HepG2 (cell line): ENCODE measurements around the gene ESYT2. TPM values are rescaled to one million over a fixed set of nuclear protein-coding genes. Genes with fewer than 3 reads are reported as not detected.

ENCODE experiments used
- ATAC-seq: fragments of 200-7000 bp; cut with Tn5 transposase; 3 replicates; pipeline ENCODE4 v1.9.1; 2020; ENCODE audit warnings: mild to moderate bottlenecking, moderate library complexity
- BruUV-seq: library from RNA; stranded (reverse); fragments of 400-500 nt; replicated peaks from 2 replicates; lab custom pipeline; 2021; lab: Mats Ljungman, UMichigan
- CTCF ChIA-PET: fragments of 300-600 bp; formaldehyde crosslinking; extraction: SDS; loops from one replicate; lab custom pipeline; 2021; ENCODE audit warnings: low total read pairs, inconsistent platforms, low intra/inter-chr PET ratio; lab: Yijun Ruan, JAX
- POLR2A ChIA-PET: fragments of 350-600 bp; sonication (Branson Sonifier 250); formaldehyde crosslinking; loops from one replicate; lab custom pipeline; 2020; ENCODE audit warnings: antibody characterized with exemption, inconsistent platforms; lab: Yijun Ruan, JAX
- DNase-seq: peaks from one replicate; pipeline ENCODE4 v3.0.0-alpha.2; 2015; ENCODE audit warnings: low spot score
- FAIRE-seq: peaks from 3 replicates; lab custom pipeline; 2011; peaks lifted over from hg19 to GRCh38; lab: Jason Lieb, UNC
- H2AFZ ChIP-seq: one replicate; pipeline ENCODE4 v1.6.1; 2011; ENCODE audit warnings: low read length, inconsistent platforms
- H3K27ac ChIP-seq: fragments of 300-600 bp; 3 replicates; pipeline ENCODE4 v1.8.0; 2011; ENCODE audit warnings: mixed run types, mild to moderate bottlenecking, mixed read lengths, low read length, inconsistent platforms; ENCODE audit not compliant: insufficient read depth; ENCODE audit errors: extremely low read length
- H3K27me3 ChIP-seq, 2 experiments: fragments of 200-600 bp in 1 of 2; 2 replicates in 1 of 2; 3 replicates in 1 of 2; pipeline versions ENCODE4 v1.6.0 to v1.8.0; 2011; ENCODE audit warnings: low read length in 2 of 2, mild to moderate bottlenecking in 2 of 2, moderate library complexity in 2 of 2, inconsistent platforms in 1 of 2; ENCODE audit not compliant: insufficient read depth in 2 of 2, control insufficient read depth in 1 of 2
- H3K36me3 ChIP-seq, 2 experiments: fragments of 200-600 bp in 1 of 2; replicated peaks in 1 of 2; 2 replicates in 1 of 2; 3 replicates in 1 of 2; pipeline versions ENCODE4 v1.5.1 to v1.8.0; 2011; ENCODE audit warnings: low read length in 2 of 2, inconsistent platforms in 1 of 2; ENCODE audit not compliant: insufficient read depth in 2 of 2, control insufficient read depth in 1 of 2
- H3K4me1 ChIP-seq: 2 replicates; pipeline ENCODE4 v1.5.1; 2012; ENCODE audit warnings: low read length, inconsistent platforms; ENCODE audit not compliant: insufficient read depth
- H3K4me2 ChIP-seq: 2 replicates; pipeline ENCODE4 v1.6.0; 2011; ENCODE audit warnings: low read depth, low read length, inconsistent platforms
- H3K4me3 ChIP-seq, 3 experiments: fragments of 200-600 bp in 1 of 3; sonication (generic), shearing (Covaris generic) in 1 of 3; replicated peaks in 1 of 3; 2 replicates each; pipeline ENCODE4 v1.5.1; 2011 to 2016; ENCODE audit warnings: low read length in 3 of 3, inconsistent platforms in 2 of 3, low read depth in 2 of 3, mild to moderate bottlenecking in 2 of 3, control low read depth in 1 of 3, mixed read lengths in 1 of 3; ENCODE audit not compliant: insufficient read depth in 1 of 3
- H3K79me2 ChIP-seq: one replicate; pipeline ENCODE4 v1.6.1; 2011; ENCODE audit warnings: low read length, inconsistent platforms; ENCODE audit not compliant: insufficient read depth
- H3K9ac ChIP-seq: 2 replicates; pipeline ENCODE4 v1.6.0; 2011; ENCODE audit warnings: mild to moderate bottlenecking, low read depth, low read length, inconsistent platforms; ENCODE audit not compliant: insufficient read depth
- H3K9me3 ChIP-seq: 2 replicates; pipeline ENCODE4 v1.5.1; 2012; ENCODE audit warnings: mild to moderate bottlenecking, low read length
- H4K20me1 ChIP-seq: 2 replicates; pipeline ENCODE4 v1.6.0; 2011; ENCODE audit warnings: inconsistent platforms, mild to moderate bottlenecking, low read length, moderate library complexity; ENCODE audit not compliant: insufficient read depth
- CENPX ChIP-seq: sonication (generic); formaldehyde crosslinking; IDR thresholded peaks from 2 replicates; pipeline ENCODE4 v1.9.0; 2021; ENCODE audit warnings: mild to moderate bottlenecking, missing genetic modification reagents, moderate library complexity
- ERF ChIP-seq: IDR thresholded peaks from 2 replicates; pipeline ENCODE4 v1.6.1; 2018; ENCODE audit warnings: missing biosample characterization, missing genetic modification reagents
- GFI1 ChIP-seq: sonication (generic); formaldehyde crosslinking; IDR thresholded peaks from 2 replicates; pipeline ENCODE4 v1.5.0; 2020; ENCODE audit warnings: missing genetic modification reagents, mild to moderate bottlenecking, borderline replicate concordance
- MXD1 ChIP-seq: sonication (generic); formaldehyde crosslinking; IDR thresholded peaks from 2 replicates; pipeline ENCODE4 v1.4.0; 2020; ENCODE audit warnings: mild to moderate bottlenecking, missing genetic modification reagents
- NFE2L2 ChIP-seq: fragments of 150-350 bp; IDR thresholded peaks from 2 replicates; pipeline ENCODE4 v1.6.1; 2014; ENCODE audit warnings: low read length
- RCOR2 ChIP-seq: IDR thresholded peaks from 2 replicates; pipeline ENCODE4 v1.6.1; 2016; ENCODE audit warnings: missing biosample characterization, missing genetic modification reagents
- ZNF337 ChIP-seq: sonication (generic); formaldehyde crosslinking; IDR thresholded peaks from 2 replicates; pipeline ENCODE4 v1.5.1; 2020; ENCODE audit warnings: missing genetic modification reagents, low read depth, mild to moderate bottlenecking, borderline replicate concordance
- ZNF34 ChIP-seq: sonication (generic); formaldehyde crosslinking; IDR thresholded peaks from 2 replicates; pipeline ENCODE4 v1.4.0; 2020; ENCODE audit warnings: mild to moderate bottlenecking, missing genetic modification reagents, borderline replicate concordance
- ZNF605 ChIP-seq: sonication (generic); formaldehyde crosslinking; IDR thresholded peaks from 2 replicates; pipeline ENCODE4 v1.8.0; 2022; ENCODE audit warnings: mild to moderate bottlenecking, missing genetic modification reagents
- ZNF639 ChIP-seq: conservative IDR thresholded peaks from 2 replicates; pipeline ENCODE4 v1.6.1; 2018; ENCODE audit warnings: missing genetic modification reagents
- WGBS: methylation state at CpG from one replicate; pipeline ENCODE4 v1.1.6; 2017; ENCODE audit warnings: low lambda C conversion rate; 5-methylcytosine and 5-hydroxymethylcytosine counted together
- in situ Hi-C: cut with HindIII; loops from 2 replicates; pipeline ENCODE4 v1.10.0; 2017; ENCODE audit warnings: low pct_unique_long_range_greater_than_20kb; ENCODE audit not compliant: extremely low pct_ligation_motif_present
- intact Hi-C: fragments of 100-400 bp; cut with micrococcal nuclease; formaldehyde crosslinking; loops from one replicate; pipeline ENCODE4 v1.10.0; 2022; ENCODE audit not compliant: unreplicated experiment
- polyA plus RNA-seq, 8 experiments: library from polyadenylated mRNA; depleted of rRNA in 3 of 8; stranded (reverse) in 7 of 8; unstranded in 1 of 8; fragments of >200 nt; fragmentation: Illumina TruSeq in 4 of 8; extraction: Trizol in 4 of 8; gene quantifications; 2 replicates each; pipeline versions ENCODE4 v1.2.1 to v1.2.3, GENCODE V29; 2011 to 2016; ENCODE audit warnings: low read depth in 4 of 8, missing spikeins in 1 of 8, mixed read lengths in 1 of 8; ENCODE audit not compliant: insufficient read depth in 1 of 8
- total RNA-seq, 5 experiments: library from RNA; depleted of rRNA; stranded (reverse); fragments of >200 nt; fragmentation: Illumina TruSeq; extraction: Trizol; gene quantifications; 2 replicates each; pipeline ENCODE4 v1.2.3, GENCODE V29; 2016; ENCODE audit warnings: low read depth in 1 of 5
- TF ChIP-seq, protein P1 (sequence below): sonication (generic); formaldehyde crosslinking; IDR thresholded peaks from 2 replicates; pipeline ENCODE4 v1.5.0; 2020; ENCODE audit warnings: mild to moderate bottlenecking, missing genetic modification reagents
- TF ChIP-seq, protein P2 (sequence below): sonication (generic); formaldehyde crosslinking; IDR thresholded peaks from 2 replicates; pipeline ENCODE4 v1.5.0; 2020; ENCODE audit warnings: missing genetic modification reagents, mild to moderate bottlenecking, borderline replicate concordance
- TF ChIP-seq, protein P3 (sequence below): sonication (generic); formaldehyde crosslinking; IDR thresholded peaks from 2 replicates; pipeline ENCODE4 v1.8.1; 2023; ENCODE audit warnings: mild to moderate bottlenecking, missing genetic modification reagents
- TF ChIP-seq, protein P4 (sequence below): sonication (generic); formaldehyde crosslinking; IDR thresholded peaks from 2 replicates; pipeline ENCODE4 v1.5.0; 2020; ENCODE audit warnings: missing genetic modification reagents

The ESYT2 gene
- total and polyA plus RNA-seq, 2 of the 13 experiments (the other 11 are each of a cell fraction or from before 2014, with no cell fraction given) = 28.5 to 37.3 TPM

GRCh38 chr7:158864833-158865232 lies 35.5 kb upstream of the ESYT2 start:
- FAIRE-seq = no peak
- 92% methylated on average over 7 of the region's 7 CpGs for WGBS
- no TSS peak for BruUV-seq

GRCh38 chr7:158864507-158864820 lies 35.2 kb upstream of the ESYT2 start:
- peak overlapping the region; percentile 47; the same call in 1 of the 2 replicates for H3K9ac ChIP-seq
- H3K27me3 ChIP-seq = no peaks in the 10 kb centered on the region
- POLR2A ChIA-PET = interaction anchor here (1.7 to 2.7 kb wide), 5 partner anchors 15 to 160 kb away, joined by 5 to 63 read pairs (median 12); partner anchors contain the start of genes ESYT2 and NCAPG2
- H3K4me1 ChIP-seq = peaks cover 67% of the 10 kb centered on the region
- CTCF ChIA-PET = no interaction called here
- H3K79me2 ChIP-seq = no peaks in the 10 kb centered on the region
- ATAC-seq (no peak), DNase-seq (no peak), FAIRE-seq (no peak)
- WGBS = 78% methylated on average over 3 of the region's 3 CpGs
- BruUV-seq = no TSS peak
- no peaks in the 10 kb centered on the region for H3K9me3 ChIP-seq
- no peaks in the 10 kb centered on the region for H4K20me1 ChIP-seq
- peak overlapping the region; percentile 72 for H3K4me2 ChIP-seq
- intact Hi-C loops = no loop called here
- no peak overlapping the region for H2AFZ ChIP-seq
- in situ Hi-C loops = no loop called here
- H3K27ac ChIP-seq = peak overlapping the region; percentile 61
- H3K4me3 ChIP-seq = peak overlapping the region in 1 of 3 experiments; percentile 67; a peak in 2 of 6 replicates
- H3K36me3 ChIP-seq = no peaks in the 10 kb centered on the region
- TF ChIP-seq, protein P1, sequence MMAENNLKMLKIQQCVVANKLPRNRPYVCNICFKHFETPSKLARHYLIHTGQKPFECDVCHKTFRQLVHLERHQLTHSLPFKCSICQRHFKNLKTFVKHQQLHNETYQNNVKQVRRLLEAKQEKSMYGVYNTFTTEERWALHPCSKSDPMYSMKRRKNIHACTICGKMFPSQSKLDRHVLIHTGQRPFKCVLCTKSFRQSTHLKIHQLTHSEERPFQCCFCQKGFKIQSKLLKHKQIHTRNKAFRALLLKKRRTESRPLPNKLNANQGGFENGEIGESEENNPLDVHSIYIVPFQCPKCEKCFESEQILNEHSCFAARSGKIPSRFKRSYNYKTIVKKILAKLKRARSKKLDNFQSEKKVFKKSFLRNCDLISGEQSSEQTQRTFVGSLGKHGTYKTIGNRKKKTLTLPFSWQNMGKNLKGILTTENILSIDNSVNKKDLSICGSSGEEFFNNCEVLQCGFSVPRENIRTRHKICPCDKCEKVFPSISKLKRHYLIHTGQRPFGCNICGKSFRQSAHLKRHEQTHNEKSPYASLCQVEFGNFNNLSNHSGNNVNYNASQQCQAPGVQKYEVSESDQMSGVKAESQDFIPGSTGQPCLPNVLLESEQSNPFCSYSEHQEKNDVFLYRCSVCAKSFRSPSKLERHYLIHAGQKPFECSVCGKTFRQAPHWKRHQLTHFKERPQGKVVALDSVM = peak; percentile 90
- TF ChIP-seq, protein P2, sequence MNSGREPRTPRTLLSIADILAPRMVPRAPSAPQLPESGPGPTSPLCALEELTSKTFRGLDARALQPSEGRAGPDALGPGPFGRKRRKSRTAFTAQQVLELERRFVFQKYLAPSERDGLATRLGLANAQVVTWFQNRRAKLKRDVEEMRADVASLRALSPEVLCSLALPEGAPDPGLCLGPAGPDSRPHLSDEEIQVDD (CRISPR knock-in tag) = no peak
- no peak for TF ChIP-seq GFI1 (CRISPR knock-in tag)
- TF ChIP-seq NFE2L2 = no peak
- TF ChIP-seq ZNF639 (CRISPR knock-in tag) = no peak
- peak; percentile 54; the same call in 1 of the 2 replicates for TF ChIP-seq RCOR2 (CRISPR knock-in tag)
- no peak for TF ChIP-seq ZNF34 (CRISPR knock-in tag)
- TF ChIP-seq, protein P3, sequence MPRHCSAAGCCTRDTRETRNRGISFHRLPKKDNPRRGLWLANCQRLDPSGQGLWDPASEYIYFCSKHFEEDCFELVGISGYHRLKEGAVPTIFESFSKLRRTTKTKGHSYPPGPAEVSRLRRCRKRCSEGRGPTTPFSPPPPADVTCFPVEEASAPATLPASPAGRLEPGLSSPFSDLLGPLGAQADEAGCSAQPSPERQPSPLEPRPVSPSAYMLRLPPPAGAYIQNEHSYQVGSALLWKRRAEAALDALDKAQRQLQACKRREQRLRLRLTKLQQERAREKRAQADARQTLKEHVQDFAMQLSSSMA (CRISPR knock-in tag) = no peak
- TF ChIP-seq MXD1 (CRISPR knock-in tag) = no peak
- no peak for TF ChIP-seq ZNF605 (CRISPR knock-in tag)

More at GRCh38 chr7:158864833-158865232, 35.5 kb upstream of the ESYT2 start:
- no peaks in the 10 kb centered on the region for H3K27me3 ChIP-seq
- peak overlapping the region; percentile 72; the same call in 1 of the 2 replicates for H3K4me2 ChIP-seq
- no peaks in the 10 kb centered on the region for H4K20me1 ChIP-seq
- ATAC-seq (no peak), DNase-seq (no peak)
- no peak overlapping the region for H3K4me3 ChIP-seq
- no peaks in the 10 kb centered on the region for H3K36me3 ChIP-seq
- H3K9ac ChIP-seq = no peak overlapping the region
- intact Hi-C loops = no loop called here
- no peaks in the 10 kb centered on the region for H3K9me3 ChIP-seq
- H3K4me1 ChIP-seq = peaks cover 70% of the 10 kb centered on the region
- H3K79me2 ChIP-seq = no peaks in the 10 kb centered on the region
- POLR2A ChIA-PET = interaction anchor here (0.6 to 2.7 kb wide), 4 partner anchors 13 to 157 kb away, joined by 3 to 63 read pairs (median 8); no protein-coding TSS in a partner anchor
- H3K27ac ChIP-seq = no peak overlapping the region
- H2AFZ ChIP-seq = no peak overlapping the region
- in situ Hi-C loops = no loop called here
- TF ChIP-seq CENPX (CRISPR knock-in tag) (no peak), ZNF337 (CRISPR knock-in tag) (no peak), ERF (CRISPR knock-in tag) (0 out of 2 replicates have a peak, but pooled peaks have one; percentile 0)
- TF ChIP-seq, protein P4, sequence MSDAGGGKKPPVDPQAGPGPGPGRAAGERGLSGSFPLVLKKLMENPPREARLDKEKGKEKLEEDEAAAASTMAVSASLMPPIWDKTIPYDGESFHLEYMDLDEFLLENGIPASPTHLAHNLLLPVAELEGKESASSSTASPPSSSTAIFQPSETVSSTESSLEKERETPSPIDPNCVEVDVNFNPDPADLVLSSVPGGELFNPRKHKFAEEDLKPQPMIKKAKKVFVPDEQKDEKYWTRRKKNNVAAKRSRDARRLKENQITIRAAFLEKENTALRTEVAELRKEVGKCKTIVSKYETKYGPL = no peak
- CTCF ChIA-PET = no interaction called here
